Astrocyte (in vitro differentiated cells and primary cell): ENCODE data around the gene GPR39. TPM values are rescaled to one million over a fixed set of nuclear protein-coding genes. Genes with fewer than 3 reads are reported as not detected.

Source experiments
- DNase-seq: peaks from one replicate; pipeline ENCODE4 v3.0.0-alpha.2; 2010; ENCODE audit warnings: low read depth
- FAIRE-seq: peaks from 2 replicates; lab custom pipeline; 2011; peaks lifted over from hg19 to GRCh38; lab: Jason Lieb, UNC
- H2AFZ ChIP-seq: 2 replicates; pipeline ENCODE4 v1.6.0; 2012; ENCODE audit warnings: low read depth, low read length, inconsistent platforms
- H3K27ac ChIP-seq: 2 replicates; pipeline ENCODE4 v1.5.1; 2011; ENCODE audit warnings: low read depth, low read length, inconsistent platforms
- H3K27me3 ChIP-seq: 2 replicates; pipeline ENCODE4 v1.6.0; 2011; ENCODE audit warnings: low read length, inconsistent platforms; ENCODE audit not compliant: insufficient read depth
- H3K36me3 ChIP-seq: 2 replicates; pipeline ENCODE4 v1.5.1; 2011; ENCODE audit warnings: low read length, inconsistent platforms; ENCODE audit not compliant: insufficient read depth
- H3K4me1 ChIP-seq: 2 replicates; pipeline ENCODE4 v1.5.1; 2011; ENCODE audit warnings: low read length, inconsistent platforms; ENCODE audit not compliant: insufficient read depth
- H3K4me2 ChIP-seq: 2 replicates; pipeline ENCODE4 v1.6.0; 2012; ENCODE audit warnings: low read length, inconsistent platforms
- H3K4me3 ChIP-seq: 2 replicates; pipeline ENCODE4 v1.5.1; 2011; ENCODE audit warnings: low read depth, mild to moderate bottlenecking, low read length, inconsistent platforms; ENCODE audit not compliant: insufficient read depth
- H3K79me2 ChIP-seq: 2 replicates; pipeline ENCODE4 v1.6.0; 2012; ENCODE audit warnings: mild to moderate bottlenecking, low read length, inconsistent platforms; ENCODE audit not compliant: insufficient read depth
- H3K9ac ChIP-seq: 2 replicates; pipeline ENCODE4 v1.6.0; 2012; ENCODE audit warnings: mild to moderate bottlenecking, low read length, inconsistent platforms
- H3K9me3 ChIP-seq: 2 replicates; pipeline ENCODE4 v1.5.1; 2012; ENCODE audit warnings: low read depth, mild to moderate bottlenecking, low read length, inconsistent platforms; ENCODE audit not compliant: insufficient read depth
- H4K20me1 ChIP-seq: 2 replicates; pipeline ENCODE4 v1.6.0; 2012; ENCODE audit warnings: low read length, inconsistent platforms; ENCODE audit not compliant: insufficient read depth
- H3K27ac Mint-ChIP-seq: one replicate; pipeline ENCODE4 v1.8.0; 2021; ENCODE audit warnings: mild to moderate bottlenecking, mixed read lengths; ENCODE audit not compliant: unreplicated experiment
- H3K27me3 Mint-ChIP-seq: one replicate; pipeline ENCODE4 v1.8.0; 2021; ENCODE audit warnings: low read depth, mixed read lengths; ENCODE audit not compliant: unreplicated experiment
- H3K36me3 Mint-ChIP-seq: one replicate; pipeline ENCODE4 v1.8.0; 2021; ENCODE audit warnings: low read depth, mixed read lengths; ENCODE audit not compliant: unreplicated experiment
- H3K4me1 Mint-ChIP-seq: one replicate; pipeline ENCODE4 v1.8.0; 2021; ENCODE audit warnings: low read depth, mixed read lengths; ENCODE audit not compliant: unreplicated experiment
- H3K4me3 Mint-ChIP-seq: one replicate; pipeline ENCODE4 v1.8.0; 2021; ENCODE audit warnings: mild to moderate bottlenecking, moderate library complexity, mixed read lengths; ENCODE audit not compliant: unreplicated experiment
- H3K9me3 Mint-ChIP-seq: one replicate; pipeline ENCODE4 v1.8.0; 2021; ENCODE audit warnings: mild to moderate bottlenecking, mixed read lengths; ENCODE audit not compliant: unreplicated experiment
- CTCF ChIP-seq: IDR thresholded peaks from 2 replicates; pipeline ENCODE4 v1.5.1; 2011; ENCODE audit warnings: low read depth, mild to moderate bottlenecking, inconsistent platforms, low read length, moderate library complexity; ENCODE audit not compliant: insufficient read depth
- EZH2 ChIP-seq: IDR thresholded peaks from 2 replicates; pipeline ENCODE4 v1.6.1; 2012; ENCODE audit warnings: mild to moderate bottlenecking, low read length, inconsistent platforms; ENCODE audit not compliant: insufficient read depth
- total RNA-seq: library from RNA; stranded (reverse); gene quantifications from 2 replicates; pipeline ENCODE4 v1.2.1, GENCODE V29; 2021

The GPR39 gene
- total RNA-seq, 1 donor from 2014 or later = 4.4 TPM

- Mint-ChIP-seq H3K4me1 (no peaks in the 10 kb centered on the region), H3K27ac (no peak overlapping the region), H3K36me3 (peaks cover 5% of the 10 kb centered on the region), H3K9me3 (peaks cover 33% of the 10 kb centered on the region), H3K4me3 (no peak overlapping the region), H3K27me3 (no peaks in the 10 kb centered on the region)
- Histone ChIP-seq H2AFZ (no peak overlapping the region), H3K9me3 (peaks cover 30% of the 10 kb centered on the region), H3K9ac (no peak overlapping the region), H3K4me1 (no peaks in the 10 kb centered on the region), H3K27ac (no peak overlapping the region), H4K20me1 (no peaks in the 10 kb centered on the region), H3K4me3 (no peak overlapping the region), H3K27me3 (no peaks in the 10 kb centered on the region), H3K36me3 (no peaks in the 10 kb centered on the region), H3K4me2 (no peak overlapping the region), H3K79me2 (no peaks in the 10 kb centered on the region)
- TF ChIP-seq CTCF (no peak), EZH2 (no peak)
- DNase-seq (no peak), FAIRE-seq (no peak)
Observed at GRCh38 chr2:132470746-132471145, 54.1 kb downstream of the GPR39 start.

DNA sequence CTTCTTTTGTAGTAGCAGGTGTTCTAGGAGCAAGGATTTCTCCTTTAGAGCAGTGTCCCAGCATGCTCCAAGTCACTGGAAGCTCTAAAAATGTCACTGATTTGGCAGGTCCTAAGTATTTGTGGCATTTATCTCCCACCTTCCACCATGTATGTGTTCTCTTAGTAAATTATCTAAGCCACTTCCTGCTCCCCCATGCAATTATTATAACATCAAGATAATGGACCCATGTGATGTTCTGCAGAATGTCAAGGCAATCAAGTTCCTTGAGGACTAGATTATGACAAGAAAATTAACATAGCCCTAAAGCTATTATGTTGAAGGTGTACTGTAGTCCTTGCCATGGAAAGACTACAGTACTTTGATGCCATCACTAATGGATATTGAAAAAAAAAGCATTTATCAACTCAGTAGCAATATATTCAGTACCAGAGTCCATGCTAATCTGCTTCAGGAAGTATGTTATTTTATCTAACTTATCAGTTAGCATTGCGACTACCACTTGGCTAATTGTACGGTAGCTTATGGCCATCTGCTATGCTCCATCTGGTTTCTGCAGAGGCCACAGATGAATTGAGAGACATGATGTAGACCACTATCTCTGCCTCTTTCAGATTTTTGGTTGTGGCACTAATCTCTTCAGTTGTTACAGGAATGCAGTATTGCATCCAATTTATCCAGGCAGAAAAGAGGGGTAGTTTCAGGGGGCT lies 56.7 kb downstream of the GPR39 start:
- Mint-ChIP-seq H3K9me3 (peaks cover 19% of the 10 kb centered on the region), H3K4me3 (no peak overlapping the region), H3K27me3 (no peaks in the 10 kb centered on the region), H3K27ac (no peak overlapping the region), H3K36me3 (no peaks in the 10 kb centered on the region), H3K4me1 (peaks cover 7% of the 10 kb centered on the region)
- Histone ChIP-seq H3K27ac (no peak overlapping the region), H3K9ac (no peak overlapping the region), H2AFZ (no peak overlapping the region), H3K9me3 (peaks cover 13% of the 10 kb centered on the region), H3K4me3 (no peak overlapping the region), H3K27me3 (no peaks in the 10 kb centered on the region), H3K79me2 (no peaks in the 10 kb centered on the region), H3K4me1 (no peaks in the 10 kb centered on the region), H4K20me1 (no peaks in the 10 kb centered on the region), H3K36me3 (no peaks in the 10 kb centered on the region), H3K4me2 (no peak overlapping the region)
- DNase-seq = no peak
- FAIRE-seq = no peak
- TF ChIP-seq CTCF (no peak), EZH2 (no peak)

- peaks cover 7% of the 10 kb centered on the region for H3K4me1 Mint-ChIP-seq
- DNase-seq (no peak), FAIRE-seq (no peak)
- no peaks in the 10 kb centered on the region for H3K27me3 Mint-ChIP-seq
- peaks cover 25% of the 10 kb centered on the region for H3K9me3 Mint-ChIP-seq
- Histone ChIP-seq H2AFZ (no peak overlapping the region), H3K79me2 (no peaks in the 10 kb centered on the region), H3K9me3 (peaks cover 5% of the 10 kb centered on the region), H3K4me3 (no peak overlapping the region), H4K20me1 (peaks cover 2% of the 10 kb centered on the region), H3K36me3 (no peaks in the 10 kb centered on the region), H3K27me3 (no peaks in the 10 kb centered on the region), H3K4me1 (no peaks in the 10 kb centered on the region), H3K9ac (no peak overlapping the region), H3K4me2 (no peak overlapping the region), H3K27ac (no peak overlapping the region)
- no peak for TF ChIP-seq EZH2
- no peak for TF ChIP-seq CTCF
- H3K4me3 Mint-ChIP-seq = no peak overlapping the region
- no peak overlapping the region for H3K27ac Mint-ChIP-seq
- H3K36me3 Mint-ChIP-seq = no peaks in the 10 kb centered on the region
Observed at GRCh38 chr2:132475615-132476014, 59.0 kb downstream of the GPR39 start.
